ENCODE data around the gene PIK3CB. TPM values are rescaled to one million over a fixed set of nuclear protein-coding genes. Genes with fewer than 3 reads are reported as not detected.

PIK3CB gene
- total RNA-seq, 1 experiment from 2014 or later, result 35.6 TPM

- Histone ChIP-seq H2BK20ac (ENCODE audit: low read depth, low read length, poor library complexity, severe bottlenecking) (no peak overlapping the region), H3K56ac (ENCODE audit: insufficient read length, low read depth, low read length) (no peak overlapping the region), H2BK12ac (ENCODE audit: insufficient read length, low read depth, low read length) (no peak overlapping the region), H3K27ac (ENCODE audit: insufficient read length, low read depth, low read length) (no peak overlapping the region), H3K79me2 (ENCODE audit: insufficient read depth, low read length) (no peaks in the 10 kb centered on the region), H2AK5ac (ENCODE audit: insufficient read length, low read length) (no peak overlapping the region), H3K18ac (ENCODE audit: insufficient read length, low read depth, low read length) (no peak overlapping the region), H3K79me1 (ENCODE audit: insufficient read depth, low read depth, low read length, poor library complexity, severe bottlenecking) (no peaks in the 10 kb centered on the region), H2BK120ac (ENCODE audit: low read depth, low read length, poor library complexity, severe bottlenecking) (no peak overlapping the region), H3K4ac (ENCODE audit: low read depth, low read length) (no peak overlapping the region), H3K9ac (ENCODE audit: extremely low read depth, insufficient read length, low read length) (no peak overlapping the region), H2BK5ac (ENCODE audit: insufficient read length, low read length) (no peak overlapping the region), H3K4me1 (ENCODE audit: insufficient read depth, low read length) (no peaks in the 10 kb centered on the region), H3K27me3 (ENCODE audit: insufficient read depth, low read length) (no peaks in the 10 kb centered on the region), H3K14ac (ENCODE audit: insufficient read depth, low read length) (no peak overlapping the region), H4K8ac (replicated peaks; ENCODE audit: insufficient read length, low read depth, low read length) (no peak overlapping the region), H4K5ac (ENCODE audit: insufficient read length, low read depth, low read length) (no peak overlapping the region), H2AFZ (ENCODE audit: low read length) (no peak overlapping the region), H3K9me3 (ENCODE audit: control insufficient read depth, low read depth, low read length) (no peaks in the 10 kb centered on the region), H3K4me2 (ENCODE audit: insufficient read depth, insufficient read length, low read length) (no peak overlapping the region), H3T11ph (ENCODE audit: low read length) (no peak overlapping the region), H4K20me1 (ENCODE audit: control insufficient read depth, insufficient read depth, insufficient read length) (no peaks in the 10 kb centered on the region), H4K91ac (ENCODE audit: insufficient read length, low read depth, low read length) (no peak overlapping the region), H2BK15ac (ENCODE audit: low read depth, low read length) (no peak overlapping the region), H3K23me2 (ENCODE audit: insufficient read length, low read depth, low read length, poor library complexity, severe bottlenecking) (no peaks in the 10 kb centered on the region), H3K23ac (ENCODE audit: insufficient read length, low read depth, low read length) (no peak overlapping the region)
- Mint-ChIP-seq H3K4me3 (no peak overlapping the region), H3K36me3 (ENCODE audit: insufficient read depth in 1 of 3, low read depth in 3 of 3) (peaks cover 4 to 15% (median 9%) of the 10 kb centered on the region in 3 experiments; a peak in 6 of 7 replicates), H3K9me3 (no peaks in the 10 kb centered on the region), H3K4me1 (no peaks in the 10 kb centered on the region), H3K27me3 (ENCODE audit: low read depth) (no peaks in the 10 kb centered on the region), H3K27ac (no peak overlapping the region)
- WGBS (ENCODE audit: extremely low coverage, insufficient read length, low lambda C conversion rate), result no CpG with 5 or more reads among the region's 1 CpG
- TF ChIP-seq, protein P1, sequence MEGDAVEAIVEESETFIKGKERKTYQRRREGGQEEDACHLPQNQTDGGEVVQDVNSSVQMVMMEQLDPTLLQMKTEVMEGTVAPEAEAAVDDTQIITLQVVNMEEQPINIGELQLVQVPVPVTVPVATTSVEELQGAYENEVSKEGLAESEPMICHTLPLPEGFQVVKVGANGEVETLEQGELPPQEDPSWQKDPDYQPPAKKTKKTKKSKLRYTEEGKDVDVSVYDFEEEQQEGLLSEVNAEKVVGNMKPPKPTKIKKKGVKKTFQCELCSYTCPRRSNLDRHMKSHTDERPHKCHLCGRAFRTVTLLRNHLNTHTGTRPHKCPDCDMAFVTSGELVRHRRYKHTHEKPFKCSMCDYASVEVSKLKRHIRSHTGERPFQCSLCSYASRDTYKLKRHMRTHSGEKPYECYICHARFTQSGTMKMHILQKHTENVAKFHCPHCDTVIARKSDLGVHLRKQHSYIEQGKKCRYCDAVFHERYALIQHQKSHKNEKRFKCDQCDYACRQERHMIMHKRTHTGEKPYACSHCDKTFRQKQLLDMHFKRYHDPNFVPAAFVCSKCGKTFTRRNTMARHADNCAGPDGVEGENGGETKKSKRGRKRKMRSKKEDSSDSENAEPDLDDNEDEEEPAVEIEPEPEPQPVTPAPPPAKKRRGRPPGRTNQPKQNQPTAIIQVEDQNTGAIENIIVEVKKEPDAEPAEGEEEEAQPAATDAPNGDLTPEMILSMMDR (conservative IDR thresholded peaks at IDR 0.05), result no peak
- no peak for DNase-seq
These were observed 102.3 kb downstream of the PIK3CB start for GRCh38 chr3:138732456-138732855.
